HL-60 (cell line): ENCODE results near the gene DOCK2.

Experiments used
- CTCF ChIP-seq: IDR thresholded peaks from one replicate; pipeline ENCODE4 v1.5.1; 2011; ENCODE audit warnings: low read length, control low read depth, inconsistent platforms; ENCODE audit not compliant: insufficient read depth
- GABPA ChIP-seq: IDR thresholded peaks from 2 replicates; pipeline ENCODE4 v1.6.1; 2012; ENCODE audit warnings: low read depth
- POLR2AphosphoS5 ChIP-seq: IDR thresholded peaks from 2 replicates; pipeline ENCODE4 v1.6.1; 2012; ENCODE audit warnings: low read depth

- TF ChIP-seq CTCF (no peak), GABPA (no peak), POLR2AphosphoS5 (no peak)
Observed at GRCh38 chr5:169895926-169896325, 258.9 kb downstream of the DOCK2 start.
